SU-DHL-6 (cell line): Measurements from ENCODE around the gene TMEM95.

Source experiments
- H2AFZ ChIP-seq: fragments of 200-600 bp; sonication (generic); 2 replicates; pipeline ENCODE4 v1.6.1; 2014; ENCODE audit warnings: low read depth, mild to moderate bottlenecking, moderate library complexity, mixed read lengths, antibody characterized with exemption, low read length; ENCODE audit not compliant: severe bottlenecking
- H3F3A ChIP-seq: fragments of 200-600 bp; shearing (Covaris generic); 2 replicates; pipeline ENCODE4 v1.6.0; 2016; ENCODE audit warnings: antibody characterized with exemption, mild to moderate bottlenecking; ENCODE audit not compliant: insufficient read depth
- H3K27ac ChIP-seq: fragments of 200-600 bp; sonication (generic); 2 replicates; pipeline ENCODE4 v1.5.1; 2016; ENCODE audit warnings: low read depth, mild to moderate bottlenecking, low read length, moderate library complexity, mixed read lengths
- H3K27me3 ChIP-seq: fragments of 200-600 bp; sonication (generic), shearing (Covaris generic); 2 replicates; pipeline ENCODE4 v1.6.0; 2014; ENCODE audit warnings: mild to moderate bottlenecking, low read length
- H3K36me3 ChIP-seq: fragments of 200-600 bp; sonication (generic); 2 replicates; pipeline ENCODE4 v1.6.1; 2014; ENCODE audit warnings: mild to moderate bottlenecking, low read length, mixed read lengths
- H3K4me2 ChIP-seq: fragments of 300-600, 200-600 bp; shearing (Covaris generic), sonication (generic); 2 replicates; pipeline ENCODE4 v1.6.0; 2014; ENCODE audit warnings: low read length, low read depth, mild to moderate bottlenecking; ENCODE audit not compliant: poor library complexity, severe bottlenecking
- H3K4me3 ChIP-seq: fragments of 200-600 bp; sonication (generic); 2 replicates; pipeline ENCODE4 v1.5.1; 2014; ENCODE audit warnings: antibody characterized with exemption, low read length, mild to moderate bottlenecking, mixed read lengths; ENCODE audit not compliant: insufficient read depth, poor library complexity, severe bottlenecking
- H3K79me2 ChIP-seq: fragments of 200-600 bp; sonication (generic); 2 replicates; pipeline ENCODE4 v1.6.1; 2014; ENCODE audit warnings: mild to moderate bottlenecking, low read length, moderate library complexity; ENCODE audit not compliant: insufficient read depth
- H3K9ac ChIP-seq: fragments of 200-600 bp; sonication (generic); 2 replicates; pipeline ENCODE4 v1.7.0; 2014; ENCODE audit warnings: mild to moderate bottlenecking, low read length
- H3K9me2 ChIP-seq: fragments of 200-600 bp; sonication (generic); replicated peaks from 2 replicates; pipeline ENCODE4 v1.6.1; 2014; ENCODE audit warnings: low read length; ENCODE audit not compliant: insufficient read depth
- H3K9me3 ChIP-seq: fragments of 200-600 bp; sonication (generic); 2 replicates; pipeline ENCODE4 v1.6.1; 2014; ENCODE audit warnings: low read length, mixed read lengths; ENCODE audit not compliant: insufficient read depth
- H4K20me1 ChIP-seq: fragments of 200-600 bp; sonication (generic); 2 replicates; pipeline ENCODE4 v1.6.1; 2014; ENCODE audit warnings: low read depth, mild to moderate bottlenecking, antibody characterized with exemption, low read length, moderate library complexity, mixed read lengths
- EZH2phosphoT487 ChIP-seq: fragments of 200-600 bp; sonication (generic), shearing (Covaris generic); conservative IDR thresholded peaks from 2 replicates; pipeline ENCODE4 v1.6.1; 2018; ENCODE audit warnings: mild to moderate bottlenecking, antibody characterized with exemption, low read length, moderate library complexity, mixed read lengths
- TF ChIP-seq, protein P1 (sequence below): fragments of 200-600 bp; sonication (generic); IDR thresholded peaks from one replicate; pipeline ENCODE4 v1.5.1; 2017; ENCODE audit warnings: antibody characterized with exemption, mild to moderate bottlenecking, low read length, moderate library complexity; ENCODE audit not compliant: insufficient read depth, poor library complexity, severe bottlenecking

TMEM95 gene

DNA sequence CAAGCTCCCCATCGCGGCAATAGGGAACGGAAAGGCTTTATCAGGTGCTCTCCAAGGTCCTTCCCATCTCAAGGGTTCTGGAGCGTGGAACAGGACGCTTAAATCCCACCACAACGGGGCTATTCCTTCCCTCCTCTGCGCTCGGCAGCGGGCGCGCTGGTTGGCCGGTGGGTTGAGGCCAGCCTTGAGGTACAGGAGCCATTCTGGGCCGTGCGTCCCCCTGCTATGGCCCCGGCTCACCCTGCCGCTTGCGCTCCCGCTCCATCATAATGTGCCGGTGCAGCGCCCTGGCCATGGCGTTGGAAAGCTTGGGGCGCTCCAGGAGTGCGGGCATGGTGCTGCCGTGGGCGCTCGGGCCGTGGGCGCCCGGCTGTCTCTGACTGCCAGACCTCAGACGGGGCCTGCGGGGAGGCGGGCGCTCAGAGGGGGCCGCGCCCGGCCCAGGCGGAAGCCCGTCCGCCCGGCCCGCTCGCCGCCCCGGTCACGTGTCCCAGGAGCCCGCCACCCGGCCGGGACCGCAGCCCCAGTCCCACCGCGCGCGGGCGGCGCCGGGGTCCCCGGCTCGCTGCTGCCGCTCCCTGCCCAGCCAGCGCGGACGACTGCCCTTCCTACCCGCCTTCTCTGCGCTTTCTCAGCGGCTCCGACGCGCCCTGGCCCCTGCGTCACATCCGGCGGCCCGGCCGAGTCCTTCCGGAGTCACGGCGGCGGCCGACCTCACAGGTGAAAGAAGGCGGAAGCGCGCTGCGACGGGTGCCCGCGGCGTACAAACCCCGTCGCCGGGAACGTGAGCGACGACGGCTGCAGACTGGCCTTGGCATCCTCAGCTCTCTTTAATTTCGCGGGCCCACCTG is 40.0 kb upstream of the TMEM95 start, which contains the start of gene GPS2:
TSS of gene GPS2 (minus strand) at position 642 of the 851 bp plus-strand sequence. CDS start at position 334, 308 bp downstream.
- Histone ChIP-seq H3K79me2 (peaks cover 19% of the 10 kb centered on the region), H3K9me3 (no peaks in the 10 kb centered on the region), H3F3A (peaks cover 40% of the 10 kb centered on the region), H3K27me3 (no peaks in the 10 kb centered on the region), H3K36me3 (peaks cover 11% of the 10 kb centered on the region), H3K27ac (peak within 1 kb of the TSS; percentile 75), H3K9me2 (no peaks in the 10 kb centered on the region), H2AFZ (peak within 1 kb of the TSS; percentile 59), H3K4me2 (peak within 1 kb of the TSS; percentile 81), H3K9ac (peak within 1 kb of the TSS; percentile 83), H3K4me3 (peak within 1 kb of the TSS; percentile 89), H4K20me1 (peaks cover 10% of the 10 kb centered on the region; the same call in 1 of the 2 replicates)
- TF ChIP-seq EZH2phosphoT487, result no peak
- TF ChIP-seq, protein P1, sequence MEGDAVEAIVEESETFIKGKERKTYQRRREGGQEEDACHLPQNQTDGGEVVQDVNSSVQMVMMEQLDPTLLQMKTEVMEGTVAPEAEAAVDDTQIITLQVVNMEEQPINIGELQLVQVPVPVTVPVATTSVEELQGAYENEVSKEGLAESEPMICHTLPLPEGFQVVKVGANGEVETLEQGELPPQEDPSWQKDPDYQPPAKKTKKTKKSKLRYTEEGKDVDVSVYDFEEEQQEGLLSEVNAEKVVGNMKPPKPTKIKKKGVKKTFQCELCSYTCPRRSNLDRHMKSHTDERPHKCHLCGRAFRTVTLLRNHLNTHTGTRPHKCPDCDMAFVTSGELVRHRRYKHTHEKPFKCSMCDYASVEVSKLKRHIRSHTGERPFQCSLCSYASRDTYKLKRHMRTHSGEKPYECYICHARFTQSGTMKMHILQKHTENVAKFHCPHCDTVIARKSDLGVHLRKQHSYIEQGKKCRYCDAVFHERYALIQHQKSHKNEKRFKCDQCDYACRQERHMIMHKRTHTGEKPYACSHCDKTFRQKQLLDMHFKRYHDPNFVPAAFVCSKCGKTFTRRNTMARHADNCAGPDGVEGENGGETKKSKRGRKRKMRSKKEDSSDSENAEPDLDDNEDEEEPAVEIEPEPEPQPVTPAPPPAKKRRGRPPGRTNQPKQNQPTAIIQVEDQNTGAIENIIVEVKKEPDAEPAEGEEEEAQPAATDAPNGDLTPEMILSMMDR, result no peak

DNA sequence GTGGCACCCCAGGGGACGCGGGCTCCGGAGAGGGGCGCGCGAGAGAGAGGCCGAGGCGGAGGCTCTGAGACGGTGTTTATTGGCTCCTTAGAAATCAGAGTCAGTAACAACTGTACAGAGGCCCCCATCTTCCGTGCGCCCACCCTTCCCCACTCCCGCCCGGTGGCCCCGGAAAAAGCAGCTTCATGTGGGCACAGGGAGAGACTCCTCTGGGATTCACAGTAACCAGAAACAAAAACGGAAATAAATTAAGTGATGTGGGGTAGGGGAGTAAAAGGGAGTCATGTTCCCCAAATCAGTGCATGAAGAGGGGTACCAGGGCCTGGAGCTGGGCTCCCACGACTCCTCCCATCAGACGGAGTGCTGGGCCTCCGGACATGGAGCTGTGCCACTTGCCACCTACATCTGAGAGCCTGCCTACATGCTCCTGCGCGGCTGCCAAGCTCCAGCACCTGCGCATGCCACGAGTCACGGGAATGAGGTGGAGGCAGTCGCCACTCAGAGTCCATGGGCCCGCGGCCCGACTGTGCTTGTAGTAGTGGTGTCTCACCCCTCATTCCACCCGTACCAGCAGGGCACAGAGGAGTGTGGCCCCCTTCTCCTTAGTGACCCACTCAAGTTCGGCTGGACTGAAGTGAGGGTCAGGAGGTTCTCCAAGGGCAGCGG is 39.3 kb upstream of the TMEM95 start:
- Histone ChIP-seq H3K79me2 (peaks cover 11% of the 10 kb centered on the region), H2AFZ (peak overlapping the region; percentile 59), H3K27ac (peak overlapping the region; percentile 75), H4K20me1 (peaks cover 3% of the 10 kb centered on the region; the same call in 1 of the 2 replicates), H3K27me3 (no peaks in the 10 kb centered on the region), H3K9me2 (no peaks in the 10 kb centered on the region), H3K9me3 (no peaks in the 10 kb centered on the region), H3K9ac (peak overlapping the region; percentile 83), H3K4me3 (peak overlapping the region; percentile 89), H3F3A (peaks cover 33% of the 10 kb centered on the region), H3K36me3 (peaks cover 3% of the 10 kb centered on the region), H3K4me2 (peak overlapping the region; percentile 81)
- TF ChIP-seq EZH2phosphoT487, result no peak
- TF ChIP-seq, protein P1, result no peak

DNA sequence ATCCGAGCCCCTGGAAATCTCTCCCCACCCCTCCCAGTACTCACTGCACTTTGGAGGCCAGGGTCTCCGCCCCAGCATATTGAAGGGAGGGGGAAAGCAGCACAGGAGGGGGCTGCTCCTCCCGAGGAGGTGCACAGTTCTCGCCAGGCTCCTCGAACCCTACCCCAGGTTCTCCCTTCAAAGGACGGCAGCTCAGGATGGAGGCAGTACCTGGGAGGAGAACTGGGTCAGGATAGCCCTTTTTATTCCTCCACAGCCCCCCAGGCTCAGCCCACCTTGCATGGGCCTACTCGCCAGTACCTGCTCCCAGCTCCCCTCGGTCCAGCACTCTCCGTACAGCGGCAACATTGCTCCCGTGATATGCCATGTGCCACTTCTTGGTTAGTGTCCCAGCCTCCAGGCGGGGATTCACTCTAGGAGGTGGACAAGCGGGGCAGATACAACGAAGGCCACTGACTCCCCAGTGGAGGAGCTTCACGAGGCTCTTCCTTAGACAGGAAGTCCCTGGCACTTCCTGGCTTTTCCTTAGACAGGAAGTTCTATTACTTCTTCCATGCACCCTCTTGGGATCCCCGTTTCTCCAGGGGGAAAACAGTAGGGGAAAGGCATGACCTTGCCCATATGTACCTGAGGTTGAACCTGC is 37.7 kb upstream of the TMEM95 start:
- H3K36me3 ChIP-seq, result no peaks in the 10 kb centered on the region

More for the DNA sequence above, 37.7 kb upstream of the TMEM95 start:
- Histone ChIP-seq H3K9me2 (no peaks in the 10 kb centered on the region), H2AFZ (no peak overlapping the region), H3F3A (peaks cover 22% of the 10 kb centered on the region), H3K79me2 (peaks cover 6% of the 10 kb centered on the region), H4K20me1 (no peaks in the 10 kb centered on the region), H3K27me3 (no peaks in the 10 kb centered on the region), H3K4me3 (no peak overlapping the region), H3K4me2 (no peak overlapping the region), H3K9ac (no peak overlapping the region), H3K9me3 (no peaks in the 10 kb centered on the region), H3K27ac (no peak overlapping the region)
- TF ChIP-seq, protein P1, result no peak
- no peak for TF ChIP-seq EZH2phosphoT487
